ENCODE measurements around the gene ZNF652.

DNA sequence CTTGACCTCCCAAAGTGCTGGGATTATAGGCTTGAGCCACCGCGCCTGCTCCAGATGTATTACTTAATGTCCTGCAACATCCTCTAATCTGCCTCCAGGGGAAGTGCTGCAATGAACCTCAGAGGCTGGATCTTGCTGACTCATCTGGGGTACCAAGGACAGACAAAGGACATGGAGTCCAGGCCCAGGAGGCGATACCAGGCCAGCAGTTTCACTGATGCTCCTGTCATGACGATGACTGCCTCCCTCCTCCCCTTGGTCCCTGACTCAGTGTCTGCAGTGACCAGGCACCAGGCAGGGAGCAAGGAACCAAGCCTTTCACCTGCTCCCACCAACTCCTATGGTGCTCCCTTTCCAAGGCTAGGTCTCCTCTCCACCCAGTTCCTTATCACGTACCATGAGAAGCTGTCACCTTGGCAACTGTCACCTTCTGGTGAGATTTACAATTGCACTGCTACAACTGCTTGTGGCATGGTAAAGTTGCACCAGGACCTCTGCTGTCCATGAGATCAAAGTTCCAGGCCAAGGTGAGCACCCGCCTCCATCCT is 109.8 kb downstream of the ZNF652 start:
- TF ChIP-seq, protein P1, sequence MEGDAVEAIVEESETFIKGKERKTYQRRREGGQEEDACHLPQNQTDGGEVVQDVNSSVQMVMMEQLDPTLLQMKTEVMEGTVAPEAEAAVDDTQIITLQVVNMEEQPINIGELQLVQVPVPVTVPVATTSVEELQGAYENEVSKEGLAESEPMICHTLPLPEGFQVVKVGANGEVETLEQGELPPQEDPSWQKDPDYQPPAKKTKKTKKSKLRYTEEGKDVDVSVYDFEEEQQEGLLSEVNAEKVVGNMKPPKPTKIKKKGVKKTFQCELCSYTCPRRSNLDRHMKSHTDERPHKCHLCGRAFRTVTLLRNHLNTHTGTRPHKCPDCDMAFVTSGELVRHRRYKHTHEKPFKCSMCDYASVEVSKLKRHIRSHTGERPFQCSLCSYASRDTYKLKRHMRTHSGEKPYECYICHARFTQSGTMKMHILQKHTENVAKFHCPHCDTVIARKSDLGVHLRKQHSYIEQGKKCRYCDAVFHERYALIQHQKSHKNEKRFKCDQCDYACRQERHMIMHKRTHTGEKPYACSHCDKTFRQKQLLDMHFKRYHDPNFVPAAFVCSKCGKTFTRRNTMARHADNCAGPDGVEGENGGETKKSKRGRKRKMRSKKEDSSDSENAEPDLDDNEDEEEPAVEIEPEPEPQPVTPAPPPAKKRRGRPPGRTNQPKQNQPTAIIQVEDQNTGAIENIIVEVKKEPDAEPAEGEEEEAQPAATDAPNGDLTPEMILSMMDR (IDR thresholded peaks at IDR 0.05; ENCODE audit: low read length): no peak
- TF ChIP-seq EZH2 (optimal IDR thresholded peaks at IDR 0.05; ENCODE audit: low read depth, low read length): no peak
